HG02938 (cell line): ENCODE results near the gene TRAM2.
"Not testable (repeated sequence)": the region's sequence is repeated elsewhere in the genome, so short reads cannot be mapped to it uniquely, and the experiment has no call there.

Experiments
- ATAC-seq: cut with Tn5 transposase; IDR thresholded peaks from one replicate; pipeline ENCODE4 v1.9.1; 2021; ENCODE audit warnings: mild to moderate bottlenecking, moderate library complexity; ENCODE audit not compliant: unreplicated experiment

TRAM2 gene

GRCh38 chr6:52497652-52498408 is 79.0 kb downstream of the TRAM2 start:
- ATAC-seq: peak; percentile 88

GRCh38 chr6:52496631-52497030 is 80.2 kb downstream of the TRAM2 start:
- ATAC-seq: no peak

GRCh38 chr6:52495922-52496321 is 80.9 kb downstream of the TRAM2 start:
- ATAC-seq: no peak

- ATAC-seq: no peak
These were observed 82.4 kb downstream of the TRAM2 start for GRCh38 chr6:52494298-52495072.

- no peak for ATAC-seq
These were observed 83.2 kb downstream of the TRAM2 start for GRCh38 chr6:52493669-52494068.

- ATAC-seq: peak; percentile 63
These were observed 85.4 kb downstream of the TRAM2 start for GRCh38 chr6:52491203-52492069.

- ATAC-seq: no peak
These were observed 87.0 kb downstream of the TRAM2 start for GRCh38 chr6:52489881-52490280.

- ATAC-seq: no peak
These were observed 93.2 kb downstream of the TRAM2 start for GRCh38 chr6:52483671-52484003.

- no peak for ATAC-seq
These were observed 93.8 kb downstream of the TRAM2 start for GRCh38 chr6:52482903-52483670.

GRCh38 chr6:52475307-52475706 is 101.6 kb downstream of the TRAM2 start:
- ATAC-seq: no peak

GRCh38 chr6:52474173-52474572 is 102.7 kb downstream of the TRAM2 start:
- ATAC-seq: no peak

- ATAC-seq: not testable (repeated sequence)
These were observed 115.7 kb downstream of the TRAM2 start for GRCh38 chr6:52461194-52461593.

GRCh38 chr6:52457096-52457495 is 119.8 kb downstream of the TRAM2 start:
- no peak for ATAC-seq

- ATAC-seq: no peak
These were observed 122.3 kb downstream of the TRAM2 start for GRCh38 chr6:52454556-52454955.
